CD4-positive, alpha-beta T cell treated with Interleukin-10 for 1 hour (primary cell): ENCODE data around the gene GOLPH3.

Experiments used
- DNase-seq: peaks from one replicate; pipeline ENCODE4 v3.0.0-alpha.2; 2020

The GOLPH3 gene

DNA sequence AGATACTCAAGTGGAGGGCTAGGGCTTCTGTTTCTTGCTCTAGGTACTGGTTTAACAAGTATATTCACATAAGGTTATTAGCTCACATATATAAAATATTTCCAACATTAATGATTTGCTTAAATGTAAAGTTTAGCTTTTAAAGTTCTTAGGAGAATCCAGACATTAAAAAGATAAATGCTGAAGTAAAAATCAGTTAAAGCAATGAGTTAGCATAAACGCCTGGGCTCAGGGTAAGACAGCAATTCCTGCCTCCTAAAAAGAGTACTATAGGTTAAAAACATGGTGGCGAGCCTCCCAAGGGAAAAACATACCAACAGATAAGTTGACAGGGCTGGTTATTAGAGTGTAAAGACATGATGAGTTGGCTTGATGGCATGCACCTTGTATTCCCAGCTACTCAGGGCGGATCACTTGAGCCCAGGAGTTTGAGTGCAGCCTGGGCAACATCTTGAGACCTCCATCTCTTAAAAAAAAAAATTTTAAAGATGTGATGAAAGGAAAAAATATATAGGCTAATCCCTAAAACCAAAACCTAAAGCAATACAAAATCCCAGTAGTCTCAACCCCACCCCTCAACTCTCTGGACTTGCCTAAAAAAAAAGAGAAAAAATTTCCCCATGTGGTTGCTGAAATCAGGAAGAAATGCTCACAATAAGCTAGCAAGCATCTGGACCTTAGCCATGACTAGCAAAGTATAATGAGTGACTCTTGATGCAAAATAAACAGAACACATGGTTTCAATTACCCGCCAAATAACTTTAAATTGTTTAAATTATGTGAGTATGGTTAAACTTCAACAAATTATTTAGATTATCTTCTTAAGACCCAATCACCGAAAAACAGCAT, 3.6 kb downstream of the GOLPH3 start:
- no peak for DNase-seq

GRCh38 chr5:32168460-32169033, 5.6 kb downstream of the GOLPH3 start:
- no peak for DNase-seq

GRCh38 chr5:32165597-32165996, 8.5 kb downstream of the GOLPH3 start:
- DNase-seq = no peak

GRCh38 chr5:32163785-32164184, 10.3 kb downstream of the GOLPH3 start:
- DNase-seq = no peak

GRCh38 chr5:32163053-32163452, 11.1 kb downstream of the GOLPH3 start:
- no peak for DNase-seq

DNA sequence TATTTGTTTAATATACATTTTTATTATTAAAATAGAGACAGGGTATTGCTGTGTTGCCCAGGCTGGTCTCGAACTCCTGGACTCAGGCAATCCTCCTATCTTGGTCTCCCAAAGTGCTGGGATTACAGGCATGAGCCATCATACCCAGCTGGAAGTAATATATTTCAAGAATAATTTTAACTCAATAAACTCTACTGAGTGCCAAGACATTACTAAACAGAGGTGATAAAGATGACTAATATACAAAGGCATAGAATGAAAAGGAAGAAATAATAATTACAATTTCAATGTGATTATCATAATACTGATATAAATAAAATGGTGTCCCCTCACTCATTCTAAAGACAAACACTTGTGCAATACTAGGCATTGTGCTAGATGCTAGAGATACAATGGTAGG, 13.9 kb downstream of the GOLPH3 start:
- DNase-seq = no peak

DNA sequence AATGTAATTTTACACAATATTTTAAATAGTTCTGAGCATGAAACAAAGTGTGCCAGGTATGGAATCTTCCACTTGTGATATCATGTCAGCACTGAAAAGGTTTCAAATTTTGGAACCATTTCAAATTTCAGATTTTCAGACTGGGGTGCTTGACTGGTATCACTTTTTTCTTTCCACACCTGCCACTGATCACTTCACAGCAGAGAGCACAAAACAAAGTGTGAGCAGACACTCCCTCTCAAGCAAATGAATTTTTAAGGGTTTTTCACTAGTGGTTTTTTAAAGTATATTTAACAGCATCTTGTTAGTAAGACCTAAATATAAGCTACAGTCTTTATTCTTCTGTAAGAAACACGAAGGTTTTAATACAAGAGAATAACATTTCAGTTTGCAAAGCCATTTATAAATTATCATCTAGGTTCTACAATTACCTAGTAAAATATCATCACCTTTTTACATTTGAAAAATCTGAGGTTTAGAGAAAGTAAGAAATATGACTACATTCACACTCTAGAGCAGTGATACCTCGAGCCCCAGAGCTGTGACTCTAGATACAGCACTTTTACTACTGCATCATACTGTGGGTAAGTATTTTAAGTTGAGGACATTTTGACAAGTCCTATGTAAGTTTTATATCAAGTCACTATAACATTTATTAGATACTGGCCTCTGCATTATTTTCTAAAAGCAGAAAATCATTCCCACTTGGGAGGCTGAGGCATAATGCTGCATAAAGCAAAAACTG, 14.6 kb downstream of the GOLPH3 start:
- DNase-seq = no peak

DNA sequence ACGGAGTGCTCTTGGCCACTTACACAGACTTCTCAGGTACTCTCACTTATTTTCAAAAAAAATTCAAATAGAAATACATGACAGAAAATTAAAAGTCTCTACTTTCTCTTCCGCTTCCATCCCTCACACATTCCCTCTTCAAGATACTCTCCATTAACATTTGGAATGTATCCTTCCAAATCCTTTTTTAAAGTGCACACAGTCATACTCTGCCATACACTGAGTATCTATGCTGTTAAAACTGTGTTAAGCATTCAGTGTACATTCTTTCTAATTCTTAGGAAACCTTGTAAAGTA, 15.5 kb downstream of the GOLPH3 start:
- DNase-seq = no peak

DNA sequence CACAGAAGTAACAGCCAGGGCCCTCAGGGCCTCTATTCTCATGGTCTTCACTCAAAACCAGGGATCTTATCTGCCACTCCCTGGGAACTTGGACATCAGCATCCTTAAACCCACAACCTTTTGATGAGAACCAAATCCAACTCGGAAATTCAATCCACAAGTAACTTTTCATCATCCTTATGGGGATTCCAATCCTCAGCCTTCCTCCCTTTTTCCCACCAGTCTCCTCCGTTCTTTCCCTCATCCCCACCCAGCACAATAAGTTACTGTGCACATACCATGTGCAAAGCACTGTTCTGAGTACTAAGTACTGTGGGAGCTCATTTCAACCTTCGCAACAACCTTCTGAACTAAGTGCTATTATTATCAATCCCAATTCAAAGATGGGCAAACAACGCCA, 17.0 kb downstream of the GOLPH3 start:
- no peak for DNase-seq

DNA sequence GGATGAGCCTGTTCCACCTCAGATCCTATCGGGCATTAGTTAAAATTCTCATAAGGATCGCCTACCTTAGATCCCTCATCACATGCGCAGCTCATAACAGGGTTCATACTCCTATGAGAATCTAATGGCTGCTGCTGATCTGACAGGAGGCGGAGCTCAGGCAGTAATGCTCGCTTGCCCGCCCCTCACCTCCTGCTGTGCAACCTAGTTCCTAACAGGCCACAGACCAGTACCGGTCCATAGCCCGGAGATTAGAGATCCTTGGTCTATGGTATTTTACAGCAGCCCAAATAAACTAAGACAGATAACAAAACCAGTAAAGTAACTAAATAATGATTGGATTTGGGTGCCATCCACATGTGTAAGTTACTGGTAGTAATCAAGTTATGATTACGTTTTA, 17.5 kb downstream of the GOLPH3 start:
- no peak for DNase-seq

DNA sequence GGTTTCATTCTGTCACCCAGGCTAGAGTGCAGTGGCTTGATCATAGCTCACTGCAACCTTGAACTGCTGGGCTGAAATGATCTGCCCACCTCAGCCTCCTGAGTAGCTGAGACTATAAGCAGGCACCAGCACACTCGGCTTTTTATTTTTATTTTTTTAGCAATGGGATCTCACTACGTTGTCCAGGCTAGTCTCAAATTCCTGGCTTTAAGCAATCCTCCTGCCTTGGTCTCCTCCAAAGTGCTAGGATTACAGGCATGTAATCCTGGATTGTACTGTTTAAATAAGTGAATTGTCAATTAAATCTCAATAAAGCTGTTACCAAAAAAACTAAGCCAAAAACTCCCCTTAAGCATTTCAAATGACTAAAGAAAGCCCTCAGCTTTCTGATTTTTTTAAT, 18.9 kb downstream of the GOLPH3 start:
- DNase-seq = no peak

GRCh38 chr5:32153723-32154122, 20.4 kb downstream of the GOLPH3 start:
- no peak for DNase-seq

DNA sequence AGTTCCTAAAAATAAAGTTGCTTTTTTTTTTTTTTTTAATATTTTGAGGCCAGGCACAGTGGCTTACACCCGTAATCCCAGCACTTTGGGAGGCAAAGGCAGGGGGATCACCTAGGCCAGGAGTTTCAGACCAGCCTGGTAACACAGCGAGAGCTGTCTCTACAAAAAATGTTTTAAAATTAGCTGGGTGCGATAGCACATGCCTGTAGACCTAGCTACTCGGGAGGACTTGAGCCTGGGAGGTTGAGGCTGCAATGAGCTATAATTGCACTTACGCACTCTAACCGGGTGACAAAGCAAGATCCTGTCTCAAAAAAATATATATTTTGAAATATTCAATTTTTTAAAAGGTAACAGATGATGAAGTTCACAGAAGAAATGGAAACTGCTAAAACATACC, 22.9 kb downstream of the GOLPH3 start:
- no peak for DNase-seq

DNA sequence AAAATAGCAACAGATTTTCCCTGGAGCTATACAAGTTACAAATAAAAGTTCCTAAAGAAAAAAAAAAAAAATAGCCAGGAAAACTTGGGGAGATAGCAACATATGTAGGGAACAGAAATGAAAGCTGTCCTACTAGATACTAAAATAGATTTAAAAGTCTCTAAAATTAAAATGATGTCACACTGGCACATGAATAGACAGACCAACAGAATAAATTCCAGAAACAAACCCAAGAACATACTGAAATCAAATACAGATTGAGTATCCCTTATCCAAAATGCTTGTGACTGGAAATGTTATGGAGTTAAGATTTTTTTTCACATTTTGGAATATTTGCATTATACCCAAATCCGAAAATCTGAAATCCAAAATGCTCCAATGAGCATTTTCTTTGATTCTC, 23.8 kb downstream of the GOLPH3 start:
- DNase-seq = no peak

GRCh38 chr5:32147959-32148358, 26.2 kb downstream of the GOLPH3 start:
- DNase-seq = no peak

DNA sequence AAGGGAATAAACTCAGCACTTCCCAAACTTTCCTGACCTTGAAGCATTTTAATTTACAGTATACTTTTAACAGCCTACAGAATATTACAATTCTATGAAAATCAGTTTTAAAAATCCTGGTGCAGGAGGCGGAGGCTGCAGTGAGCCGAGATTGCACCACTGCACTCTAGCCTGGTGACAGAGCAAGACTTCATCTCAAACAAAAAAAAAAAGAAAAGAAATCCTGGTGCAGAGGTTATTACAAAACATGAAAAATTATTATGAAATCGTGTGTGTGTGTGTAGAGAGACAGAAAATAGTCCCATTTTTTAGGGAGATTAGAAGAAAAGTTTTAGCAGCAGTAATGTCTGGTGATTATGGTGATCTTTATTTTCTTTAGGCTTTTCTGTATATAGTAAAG, 26.9 kb downstream of the GOLPH3 start:
- no peak for DNase-seq

DNA sequence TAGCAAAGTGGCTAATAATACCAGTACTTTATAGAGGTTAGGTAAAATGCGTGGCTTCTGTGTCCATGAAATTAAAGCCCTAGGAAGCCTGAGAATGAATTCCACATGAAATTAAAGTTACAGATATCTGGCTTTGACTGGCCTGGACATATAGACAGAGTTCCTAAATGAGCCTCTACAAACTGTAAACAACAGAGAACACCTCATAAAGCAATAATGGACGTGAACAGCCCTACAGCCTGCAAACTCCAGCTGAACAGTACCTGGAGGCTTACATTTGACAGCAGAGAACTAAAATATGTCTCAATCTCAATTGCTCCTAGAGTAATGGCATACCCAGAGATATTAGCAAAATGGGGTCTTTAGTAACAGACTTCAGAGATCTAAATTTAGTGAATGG, 28.7 kb downstream of the GOLPH3 start:
- DNase-seq = no peak

DNA sequence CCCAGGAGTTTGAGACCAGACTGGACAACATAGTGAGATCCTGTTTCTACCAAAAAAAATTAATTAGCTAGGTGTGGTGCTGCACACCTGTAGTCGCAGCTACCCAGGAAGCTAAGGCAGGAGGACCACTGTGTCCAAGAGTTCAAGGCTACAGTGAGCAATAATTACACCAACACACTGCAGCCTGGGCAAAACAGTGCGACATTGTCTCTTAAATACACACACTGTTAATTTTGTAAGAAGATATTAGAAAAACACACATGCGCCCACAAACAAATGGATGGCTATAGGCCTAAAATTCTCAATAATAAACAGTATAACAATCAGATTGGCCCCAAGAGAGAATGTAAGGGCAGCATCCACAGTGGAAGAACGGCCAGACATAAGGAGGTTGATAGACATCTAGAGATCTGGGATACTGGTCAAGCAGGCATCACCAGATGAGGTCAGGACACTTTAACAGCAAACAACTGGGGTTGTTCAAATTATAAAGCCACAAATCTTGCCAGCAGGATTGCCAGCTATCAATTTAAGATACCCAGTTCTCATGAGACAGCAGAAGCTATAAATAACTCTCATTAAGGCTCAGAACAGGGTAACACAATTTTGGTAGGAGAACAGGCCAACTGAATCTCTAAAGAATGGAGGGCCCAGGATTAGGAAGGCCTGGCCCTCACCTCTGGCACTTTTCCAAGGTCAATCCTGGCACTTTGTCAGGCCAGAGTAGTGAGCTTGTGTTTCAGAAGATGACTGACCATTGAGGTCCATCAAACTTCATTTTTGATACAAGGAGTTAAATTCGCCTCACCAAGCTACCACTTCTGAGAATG, 29.5 kb downstream of the GOLPH3 start:
- DNase-seq = no peak

- DNase-seq = no peak
Measured at GRCh38 chr5:32143617-32144377, 30.3 kb downstream of the GOLPH3 start.

GRCh38 chr5:32138839-32139493, 35.2 kb downstream of the GOLPH3 start:
- peak; percentile 16 for DNase-seq

DNA sequence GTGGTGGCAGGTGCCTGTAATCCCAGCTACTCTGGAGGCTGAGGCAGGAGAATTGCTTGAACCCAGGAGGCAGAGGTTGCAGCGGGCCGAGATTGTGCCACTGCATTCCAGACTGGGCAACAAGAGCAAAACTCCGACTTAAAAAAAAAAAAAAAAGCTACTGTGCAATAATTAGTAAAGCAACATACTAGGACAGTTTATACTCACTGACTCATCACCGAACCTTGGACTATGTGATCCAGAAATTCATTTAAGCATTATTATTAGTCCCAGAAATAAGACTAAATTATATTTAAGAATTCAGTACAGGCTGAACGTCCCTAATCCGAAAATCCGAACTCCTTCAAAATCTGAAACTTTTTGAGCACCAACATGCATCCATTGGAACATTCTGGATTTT, 37.8 kb downstream of the GOLPH3 start:
- DNase-seq = no peak

DNA sequence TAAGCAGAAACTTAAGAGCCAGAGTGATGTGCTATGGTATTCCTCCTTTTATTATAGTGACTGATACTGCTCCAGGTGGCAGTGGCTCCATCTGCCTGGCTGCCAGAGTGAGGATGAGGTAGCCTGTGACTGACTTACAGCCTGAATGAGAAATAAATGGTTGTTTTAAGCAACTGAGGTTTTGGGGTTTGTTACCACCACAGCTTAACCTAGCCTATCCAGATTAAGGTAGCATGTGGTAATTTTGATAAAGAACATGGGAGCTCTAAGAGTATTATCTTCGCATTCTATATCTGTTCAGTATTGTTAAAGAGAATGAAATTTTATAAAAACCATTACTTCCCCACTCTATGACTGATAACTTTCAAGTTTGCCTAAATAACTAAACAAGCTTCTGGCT, 39.0 kb downstream of the GOLPH3 start:
- DNase-seq = no peak
